ENCODE measurements around the gene TESK2. TPM values are rescaled to one million over a fixed set of nuclear protein-coding genes. Genes with fewer than 3 reads are reported as not detected.
"Not testable (repeated sequence)": the region's sequence is repeated elsewhere in the genome, so short reads cannot be mapped to it uniquely, and the experiment has no call there.

The TESK2 gene
- total and polyA plus RNA-seq, 4 donors: 1.8 to 8.7 (median 3.6) TPM

DNA sequence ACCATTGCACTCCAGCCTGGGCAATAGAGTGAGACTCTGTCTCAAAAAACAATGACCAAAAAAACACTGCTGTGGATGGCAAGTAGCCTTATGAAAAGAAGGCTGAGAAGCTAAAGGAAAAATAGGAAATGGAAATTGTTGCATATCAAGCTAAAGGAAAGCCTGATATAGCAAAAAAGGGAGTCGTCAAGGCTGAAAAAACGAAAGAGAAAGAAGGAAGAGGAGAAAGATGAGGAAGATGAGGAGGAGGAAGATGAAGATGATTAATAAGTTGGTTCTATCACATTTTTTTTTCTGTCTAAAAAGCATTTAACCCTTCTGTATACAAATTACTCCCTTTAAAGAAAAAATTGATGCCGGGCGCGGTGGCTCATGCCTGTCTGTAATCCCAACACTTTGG is 40.9 kb upstream of the TESK2 start:
- H3K27me3 ChIP-seq (ENCODE audit: control insufficient read depth in 3 of 3, insufficient read depth in 3 of 3, low read length in 2 of 3): no peaks in the 10 kb centered on the region
- DNase-seq (no peak), ATAC-seq (ENCODE audit: insufficient read depth, low FRiP score) (no peak)
- H3K27ac ChIP-seq (ENCODE audit: low read depth in 1 of 2, low read length in 1 of 2): no peak overlapping the region
- TF ChIP-seq, protein P1, sequence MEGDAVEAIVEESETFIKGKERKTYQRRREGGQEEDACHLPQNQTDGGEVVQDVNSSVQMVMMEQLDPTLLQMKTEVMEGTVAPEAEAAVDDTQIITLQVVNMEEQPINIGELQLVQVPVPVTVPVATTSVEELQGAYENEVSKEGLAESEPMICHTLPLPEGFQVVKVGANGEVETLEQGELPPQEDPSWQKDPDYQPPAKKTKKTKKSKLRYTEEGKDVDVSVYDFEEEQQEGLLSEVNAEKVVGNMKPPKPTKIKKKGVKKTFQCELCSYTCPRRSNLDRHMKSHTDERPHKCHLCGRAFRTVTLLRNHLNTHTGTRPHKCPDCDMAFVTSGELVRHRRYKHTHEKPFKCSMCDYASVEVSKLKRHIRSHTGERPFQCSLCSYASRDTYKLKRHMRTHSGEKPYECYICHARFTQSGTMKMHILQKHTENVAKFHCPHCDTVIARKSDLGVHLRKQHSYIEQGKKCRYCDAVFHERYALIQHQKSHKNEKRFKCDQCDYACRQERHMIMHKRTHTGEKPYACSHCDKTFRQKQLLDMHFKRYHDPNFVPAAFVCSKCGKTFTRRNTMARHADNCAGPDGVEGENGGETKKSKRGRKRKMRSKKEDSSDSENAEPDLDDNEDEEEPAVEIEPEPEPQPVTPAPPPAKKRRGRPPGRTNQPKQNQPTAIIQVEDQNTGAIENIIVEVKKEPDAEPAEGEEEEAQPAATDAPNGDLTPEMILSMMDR (IDR thresholded peaks at IDR 0.05; ENCODE audit: control extremely low read depth, extremely low read depth): no peak
- 74 to 78% methylated on average over 5 of the region's 5 CpGs for WGBS, 2 donors
- no peaks in the 10 kb centered on the region for H3K9me3 ChIP-seq (ENCODE audit: control insufficient read depth in 4 of 4, insufficient read depth in 3 of 4, low read length in 3 of 4)
- H3K36me3 ChIP-seq (ENCODE audit: control insufficient read depth in 4 of 4, insufficient read depth in 4 of 4, low read length in 4 of 4): no peaks in the 10 kb centered on the region
- no peak overlapping the region for H3K9ac ChIP-seq (ENCODE audit: insufficient read depth in 1 of 2, low read length in 2 of 2)
- H3K4me3 ChIP-seq: no peak overlapping the region
- H3K4me1 ChIP-seq (ENCODE audit: control insufficient read depth in 5 of 5, insufficient read depth in 5 of 5, low read length in 5 of 5): no peaks in the 10 kb centered on the region

DNA sequence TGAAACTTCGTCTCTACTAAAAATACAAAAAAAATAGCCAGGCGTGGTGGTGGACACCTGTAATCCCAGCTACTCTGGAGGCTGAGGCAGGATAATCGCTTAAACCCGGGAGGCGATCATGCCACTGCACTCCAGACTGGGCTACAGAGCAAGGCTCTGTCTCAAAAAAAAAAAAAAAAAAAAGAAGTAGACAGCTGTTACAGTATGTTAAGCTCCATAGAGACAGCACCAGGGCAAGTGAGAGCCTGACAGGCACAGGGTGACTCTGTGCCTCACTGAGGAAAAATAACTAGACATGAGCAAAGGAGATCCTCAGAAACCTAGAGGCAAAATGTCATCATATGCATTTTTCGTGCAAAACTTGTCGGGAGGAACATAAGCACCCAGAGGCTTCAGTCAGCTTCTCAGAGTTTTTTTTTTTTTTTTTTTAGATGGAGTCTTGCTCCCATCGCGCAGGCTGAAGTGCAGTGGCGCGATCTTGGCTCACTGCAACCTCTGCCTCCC is 39.7 kb upstream of the TESK2 start:
- Histone ChIP-seq H3K9ac (ENCODE audit: insufficient read depth in 1 of 2, low read length in 2 of 2) (no peak overlapping the region), H3K4me1 (ENCODE audit: control insufficient read depth in 5 of 5, insufficient read depth in 5 of 5, low read length in 5 of 5) (no peaks in the 10 kb centered on the region), H3K9me3 (ENCODE audit: control insufficient read depth in 4 of 4, insufficient read depth in 3 of 4, low read length in 3 of 4) (no peaks in the 10 kb centered on the region), H3K27ac (ENCODE audit: low read depth in 1 of 2, low read length in 1 of 2) (no peak overlapping the region), H3K4me3 (no peak overlapping the region), H3K27me3 (ENCODE audit: control insufficient read depth in 3 of 3, insufficient read depth in 3 of 3, low read length in 2 of 3) (no peaks in the 10 kb centered on the region), H3K36me3 (ENCODE audit: control insufficient read depth in 4 of 4, insufficient read depth in 4 of 4, low read length in 4 of 4) (no peaks in the 10 kb centered on the region)
- WGBS, 2 donors: 95 to 98% methylated on average over 11 of the region's 11 CpGs
- ATAC-seq (ENCODE audit: insufficient read depth, low FRiP score) (no peak), DNase-seq (no peak)
- TF ChIP-seq, protein P1 (IDR thresholded peaks at IDR 0.05; ENCODE audit: control extremely low read depth, extremely low read depth): no peak

DNA sequence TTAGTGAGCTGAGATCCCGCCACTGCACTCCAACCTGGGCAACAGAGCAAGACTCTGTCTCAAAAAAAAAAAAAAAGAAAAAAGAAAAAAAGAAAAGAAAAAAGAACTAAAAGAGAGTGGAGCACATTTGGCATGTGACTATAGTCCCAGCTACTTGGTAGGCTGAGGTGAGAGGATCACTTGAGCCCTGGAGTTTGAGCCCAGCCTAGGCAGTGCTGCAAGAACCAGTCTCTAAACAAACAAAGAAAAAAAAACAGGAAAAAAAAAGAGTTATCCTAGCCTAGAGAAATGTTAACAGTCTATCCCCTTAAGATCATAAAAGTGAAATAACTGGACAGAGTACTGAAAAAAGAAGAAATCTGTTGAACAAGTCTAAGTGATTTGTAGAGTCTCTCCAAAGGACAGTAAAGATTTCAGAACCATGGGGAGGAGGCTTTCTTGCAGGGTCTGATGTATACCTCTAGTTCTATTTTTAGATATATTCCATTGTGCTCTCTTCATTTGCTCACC is 35.2 kb upstream of the TESK2 start:
- no peaks in the 10 kb centered on the region for H3K36me3 ChIP-seq (ENCODE audit: control insufficient read depth in 4 of 4, insufficient read depth in 4 of 4, low read length in 4 of 4)
- no peak overlapping the region for H3K9ac ChIP-seq (ENCODE audit: insufficient read depth in 1 of 2, low read length in 2 of 2)
- TF ChIP-seq, protein P1 (IDR thresholded peaks at IDR 0.05; ENCODE audit: control extremely low read depth, extremely low read depth): no peak
- WGBS, 2 donors: 75 to 88% methylated on average over 1 of the region's 1 CpG
- peak; percentile 22 to 56 (median 24) for DNase-seq
- no peak for ATAC-seq (ENCODE audit: insufficient read depth, low FRiP score)
- no peak overlapping the region for H3K4me3 ChIP-seq
- peaks cover 0 to 3% (median 0%) of the 10 kb centered on the region in 5 donors for H3K4me1 ChIP-seq (ENCODE audit: control insufficient read depth in 5 of 5, insufficient read depth in 5 of 5, low read length in 5 of 5)
- no peaks in the 10 kb centered on the region for H3K27me3 ChIP-seq (ENCODE audit: control insufficient read depth in 3 of 3, insufficient read depth in 3 of 3, low read length in 2 of 3)
- no peaks in the 10 kb centered on the region for H3K9me3 ChIP-seq (ENCODE audit: control insufficient read depth in 4 of 4, insufficient read depth in 3 of 4, low read length in 3 of 4)
- H3K27ac ChIP-seq (ENCODE audit: low read depth in 1 of 2, low read length in 1 of 2): no peak overlapping the region

DNA sequence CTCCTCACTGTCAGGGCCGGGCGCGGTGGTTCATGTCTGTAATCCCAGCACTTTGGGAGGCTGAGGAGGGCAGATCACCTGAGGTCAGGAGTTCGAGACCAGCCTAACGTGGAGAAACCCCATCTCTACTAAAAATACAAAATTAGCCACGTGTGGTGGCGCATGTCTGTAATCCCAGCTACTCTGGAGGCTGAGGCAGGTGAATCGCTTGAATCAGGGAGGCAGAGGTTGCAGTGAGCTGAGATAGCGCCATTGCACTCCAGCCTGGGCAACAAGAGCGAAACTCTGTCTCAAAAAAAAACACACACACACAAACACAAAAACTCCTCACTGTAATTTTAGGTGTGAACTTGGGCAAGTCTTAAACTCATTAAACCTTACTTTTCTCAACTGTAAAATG is 33.0 kb upstream of the TESK2 start:
- WGBS, 2 donors: 87 to 90% methylated on average over 10 of the region's 10 CpGs

DNA sequence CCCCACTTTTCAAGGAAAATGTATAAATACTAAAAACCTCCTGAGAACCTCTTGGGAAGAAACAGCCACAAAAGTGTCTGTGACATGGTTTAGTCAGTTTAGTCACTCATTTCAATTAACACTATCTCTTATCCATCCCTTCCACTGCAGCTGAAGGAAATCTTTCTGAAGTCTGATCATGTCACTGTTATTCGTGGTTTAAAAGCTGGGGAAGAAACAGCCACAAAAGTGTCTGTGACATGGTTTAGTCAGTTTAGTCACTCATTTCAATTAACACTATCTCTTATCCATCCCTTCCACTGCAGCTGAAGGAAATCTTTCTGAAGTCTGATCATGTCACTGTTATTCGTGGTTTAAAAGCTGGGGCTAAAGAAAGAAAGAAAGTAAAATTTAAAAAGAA is 32.6 kb upstream of the TESK2 start:
- not testable (repeated sequence) for H3K27ac ChIP-seq (ENCODE audit: low read depth in 1 of 2, low read length in 1 of 2); DNase-seq; H3K9me3 ChIP-seq (ENCODE audit: control insufficient read depth in 4 of 4, insufficient read depth in 3 of 4, low read length in 3 of 4); H3K9ac ChIP-seq (ENCODE audit: insufficient read depth in 1 of 2, low read length in 2 of 2); H3K27me3 ChIP-seq (ENCODE audit: control insufficient read depth in 3 of 3, insufficient read depth in 3 of 3, low read length in 2 of 3); H3K36me3 ChIP-seq (ENCODE audit: control insufficient read depth in 4 of 4, insufficient read depth in 4 of 4, low read length in 4 of 4); ATAC-seq (ENCODE audit: insufficient read depth, low FRiP score); H3K4me3 ChIP-seq
- H3K4me1 ChIP-seq (ENCODE audit: control insufficient read depth in 5 of 5, insufficient read depth in 5 of 5, low read length in 5 of 5): peaks cover 0 to 11% (median 7%) of the 10 kb centered on the region in 5 donors
- 32 to 60% methylated on average over 2 of the region's 2 CpGs for WGBS, 2 donors

More for the DNA sequence above, 33.0 kb upstream of the TESK2 start:
- not testable (repeated sequence) for H3K9ac ChIP-seq (ENCODE audit: insufficient read depth in 1 of 2, low read length in 2 of 2); H3K27ac ChIP-seq (ENCODE audit: low read depth in 1 of 2, low read length in 1 of 2); H3K4me3 ChIP-seq; H3K27me3 ChIP-seq (ENCODE audit: control insufficient read depth in 3 of 3, insufficient read depth in 3 of 3, low read length in 2 of 3); H3K9me3 ChIP-seq (ENCODE audit: control insufficient read depth in 4 of 4, insufficient read depth in 3 of 4, low read length in 3 of 4); ATAC-seq (ENCODE audit: insufficient read depth, low FRiP score); H3K36me3 ChIP-seq (ENCODE audit: control insufficient read depth in 4 of 4, insufficient read depth in 4 of 4, low read length in 4 of 4); H3K4me1 ChIP-seq (ENCODE audit: control insufficient read depth in 5 of 5, insufficient read depth in 5 of 5, low read length in 5 of 5); DNase-seq

Measured in lung (tissue), 12 donors.